NOMO-1 treated with dmso at 0.1 percent for 144 hours (cell line): Measurements from ENCODE around the gene HDAC4.

Experiments used
- DNase-seq: peaks from one replicate; lab custom pipeline; 2025; ENCODE audit not compliant: unreplicated experiment; lab: John Stamatoyannopoulos, UW

HDAC4 gene

GRCh38 chr2:239102266-239102665 is 298.6 kb downstream of the HDAC4 start:
- DNase-seq = no peak

- no peak for DNase-seq
These were observed 299.0 kb downstream of the HDAC4 start for GRCh38 chr2:239101807-239102206.

GRCh38 chr2:239101071-239101470 is 299.7 kb downstream of the HDAC4 start:
- no peak for DNase-seq

GRCh38 chr2:239099474-239099873 is 301.3 kb downstream of the HDAC4 start:
- DNase-seq = no peak

- no peak for DNase-seq
These were observed 302.4 kb downstream of the HDAC4 start for GRCh38 chr2:239098288-239098970.

- no peak for DNase-seq
These were observed 303.5 kb downstream of the HDAC4 start for GRCh38 chr2:239097428-239097696.

- DNase-seq = no peak
These were observed 304.0 kb downstream of the HDAC4 start for GRCh38 chr2:239096676-239097427.

- no peak for DNase-seq
These were observed 305.2 kb downstream of the HDAC4 start for GRCh38 chr2:239095460-239096081.

GRCh38 chr2:239094867-239095266 is 306.0 kb downstream of the HDAC4 start:
- DNase-seq = no peak

- DNase-seq = no peak
These were observed 306.9 kb downstream of the HDAC4 start for GRCh38 chr2:239093952-239094351.

GRCh38 chr2:239093542-239093941 is 307.3 kb downstream of the HDAC4 start:
- DNase-seq = no peak

GRCh38 chr2:239092571-239093294 is 308.1 kb downstream of the HDAC4 start:
- DNase-seq = no peak

GRCh38 chr2:239089884-239090283 is 310.9 kb downstream of the HDAC4 start:
- DNase-seq = no peak

GRCh38 chr2:239087046-239087710 is 313.6 kb downstream of the HDAC4 start:
- no peak for DNase-seq

GRCh38 chr2:239086325-239087020 is 314.3 kb downstream of the HDAC4 start:
- no peak for DNase-seq

- DNase-seq = no peak
These were observed 315.4 kb downstream of the HDAC4 start for GRCh38 chr2:239085201-239085992.

- DNase-seq = no peak
These were observed 316.8 kb downstream of the HDAC4 start for GRCh38 chr2:239084007-239084406.

GRCh38 chr2:239082425-239082824 is 318.4 kb downstream of the HDAC4 start:
- DNase-seq = no peak

GRCh38 chr2:239081622-239082021 is 319.2 kb downstream of the HDAC4 start:
- no peak for DNase-seq

- no peak for DNase-seq
These were observed 319.8 kb downstream of the HDAC4 start for GRCh38 chr2:239081046-239081445.
